IPS DF 6.9 (cell line): ENCODE measurements around the gene OVOL2.

Experiments
- DNase-seq: peaks from one replicate; pipeline ENCODE4 v3.0.0-alpha.2; 2013; ENCODE audit warnings: low read depth, low spot score
- H3K27ac ChIP-seq: one replicate; pipeline ENCODE4 v1.5.1; 2013; ENCODE audit warnings: low read length, control low read depth
- H3K27me3 ChIP-seq: 2 replicates; pipeline ENCODE4 v1.6.1; 2013; ENCODE audit warnings: mild to moderate bottlenecking, low read length; ENCODE audit not compliant: control insufficient read depth, insufficient read depth
- H3K36me3 ChIP-seq: 2 replicates; pipeline ENCODE4 v1.6.1; 2013; ENCODE audit warnings: low read length; ENCODE audit not compliant: control insufficient read depth, insufficient read depth
- H3K4me1 ChIP-seq: 2 replicates; pipeline ENCODE4 v1.6.1; 2013; ENCODE audit warnings: low read length; ENCODE audit not compliant: control insufficient read depth, insufficient read depth
- H3K4me3 ChIP-seq: 2 replicates; pipeline ENCODE4 v1.5.1; 2013; ENCODE audit warnings: mild to moderate bottlenecking, low read length
- H3K9me3 ChIP-seq: 2 replicates; pipeline ENCODE4 v1.6.1; 2013; ENCODE audit warnings: low read length, inconsistent platforms; ENCODE audit not compliant: control insufficient read depth, insufficient read depth
- WGBS: extraction: QIAGEN DNeasy Blood & Tissue Kit; methylation state at CpG from one replicate; pipeline ENCODE4 v1.1.7; 2013; ENCODE audit warnings: mixed read lengths, missing lambda C conversion rate; ENCODE audit not compliant: insufficient read length, insufficient coverage; 5-methylcytosine and 5-hydroxymethylcytosine counted together

OVOL2 gene

GRCh38 chr20:18018100-18018499 lies 39.6 kb downstream of the OVOL2 start:
- H3K27me3 ChIP-seq = no peaks in the 10 kb centered on the region; the same call in 1 of the 2 replicates
- no peaks in the 10 kb centered on the region for H3K9me3 ChIP-seq
- no peak overlapping the region for H3K27ac ChIP-seq
- H3K4me3 ChIP-seq = no peak overlapping the region
- DNase-seq = no peak
- WGBS = no CpG with 5 or more reads among the region's 10 CpGs
- peaks cover 15% of the 10 kb centered on the region; the same call in 1 of the 2 replicates for H3K36me3 ChIP-seq
- no peaks in the 10 kb centered on the region for H3K4me1 ChIP-seq

- 100% methylated on average over 2 of the region's 3 CpGs for WGBS
These were observed 40.9 kb downstream of the OVOL2 start for GRCh38 chr20:18016772-18017171.

GRCh38 chr20:18014411-18014810 lies 43.3 kb downstream of the OVOL2 start:
- Histone ChIP-seq H3K27ac (no peak overlapping the region), H3K9me3 (no peaks in the 10 kb centered on the region), H3K27me3 (no peaks in the 10 kb centered on the region), H3K36me3 (no peaks in the 10 kb centered on the region), H3K4me3 (no peak overlapping the region), H3K4me1 (no peaks in the 10 kb centered on the region)
- DNase-seq = no peak
- WGBS = no CpG with 5 or more reads among the region's 6 CpGs

More at GRCh38 chr20:18016772-18017171, 40.9 kb downstream of the OVOL2 start:
- Histone ChIP-seq H3K9me3 (no peaks in the 10 kb centered on the region), H3K4me1 (no peaks in the 10 kb centered on the region), H3K27ac (no peak overlapping the region), H3K4me3 (no peak overlapping the region), H3K27me3 (no peaks in the 10 kb centered on the region; the same call in 1 of the 2 replicates), H3K36me3 (0 out of 2 replicates have a peak, but pooled peaks cover 4% of the 10 kb centered on the region)
- no peak for DNase-seq

GRCh38 chr20:18012901-18013300 lies 44.8 kb downstream of the OVOL2 start:
- no peaks in the 10 kb centered on the region; the same call in 1 of the 2 replicates for H3K4me1 ChIP-seq
- no peak overlapping the region for H3K4me3 ChIP-seq
- H3K27ac ChIP-seq = no peak overlapping the region
- DNase-seq = no peak
- H3K36me3 ChIP-seq = no peaks in the 10 kb centered on the region
- H3K9me3 ChIP-seq = no peaks in the 10 kb centered on the region
- no peaks in the 10 kb centered on the region for H3K27me3 ChIP-seq
- WGBS = no CpG with 5 or more reads among the region's 2 CpGs

- H3K4me3 ChIP-seq = no peak overlapping the region
- no peak for DNase-seq
- H3K27ac ChIP-seq = no peak overlapping the region
- no peaks in the 10 kb centered on the region for H3K9me3 ChIP-seq
- WGBS = 100% methylated on average over 3 of the region's 21 CpGs
- H3K36me3 ChIP-seq = no peaks in the 10 kb centered on the region
- no peaks in the 10 kb centered on the region for H3K27me3 ChIP-seq
- no peaks in the 10 kb centered on the region; the same call in 1 of the 2 replicates for H3K4me1 ChIP-seq
These were observed 45.6 kb downstream of the OVOL2 start for GRCh38 chr20:18011951-18012645.

GRCh38 chr20:18011482-18011881 lies 46.2 kb downstream of the OVOL2 start:
- H3K27me3 ChIP-seq = no peaks in the 10 kb centered on the region

GRCh38 chr20:18009116-18009515 lies 48.6 kb downstream of the OVOL2 start:
- no peak for DNase-seq
- WGBS = no CpG with 5 or more reads among the region's 7 CpGs

More at GRCh38 chr20:18011482-18011881, 46.2 kb downstream of the OVOL2 start:
- H3K36me3 ChIP-seq = no peaks in the 10 kb centered on the region
- no peak overlapping the region for H3K4me3 ChIP-seq
- no peak for DNase-seq
- no peaks in the 10 kb centered on the region; the same call in 1 of the 2 replicates for H3K4me1 ChIP-seq
- no peak overlapping the region for H3K27ac ChIP-seq
- WGBS = no CpG with 5 or more reads among the region's 14 CpGs
- H3K9me3 ChIP-seq = no peaks in the 10 kb centered on the region

GRCh38 chr20:18007534-18008292 lies 50.0 kb downstream of the OVOL2 start:
- DNase-seq = no peak
- no peaks in the 10 kb centered on the region for H3K9me3 ChIP-seq
- H3K27me3 ChIP-seq = no peaks in the 10 kb centered on the region
- no CpG with 5 or more reads among the region's 19 CpGs for WGBS
- peaks cover 1% of the 10 kb centered on the region; the same call in 1 of the 2 replicates for H3K4me1 ChIP-seq
- no peak overlapping the region for H3K4me3 ChIP-seq
- no peak overlapping the region for H3K27ac ChIP-seq
- no peaks in the 10 kb centered on the region for H3K36me3 ChIP-seq

More at GRCh38 chr20:18009116-18009515, 48.6 kb downstream of the OVOL2 start:
- Histone ChIP-seq H3K9me3 (no peaks in the 10 kb centered on the region), H3K4me1 (peaks cover 1% of the 10 kb centered on the region; the same call in 1 of the 2 replicates), H3K27ac (no peak overlapping the region), H3K4me3 (no peak overlapping the region), H3K27me3 (no peaks in the 10 kb centered on the region), H3K36me3 (no peaks in the 10 kb centered on the region)

- Histone ChIP-seq H3K27ac (no peak overlapping the region), H3K27me3 (no peaks in the 10 kb centered on the region), H3K4me1 (peaks cover 1% of the 10 kb centered on the region; the same call in 1 of the 2 replicates), H3K36me3 (no peaks in the 10 kb centered on the region), H3K4me3 (no peak overlapping the region), H3K9me3 (no peaks in the 10 kb centered on the region)
- WGBS = no CpG with 5 or more reads among the region's 7 CpGs
- DNase-seq = no peak
These were observed 51.0 kb downstream of the OVOL2 start for GRCh38 chr20:18006684-18007083.

GRCh38 chr20:18005990-18006364 lies 51.7 kb downstream of the OVOL2 start:
- Histone ChIP-seq H3K4me3 (no peak overlapping the region), H3K9me3 (no peaks in the 10 kb centered on the region), H3K27me3 (no peaks in the 10 kb centered on the region), H3K4me1 (peaks cover 1% of the 10 kb centered on the region; the same call in 1 of the 2 replicates), H3K36me3 (no peaks in the 10 kb centered on the region), H3K27ac (no peak overlapping the region)
- DNase-seq = no peak
- WGBS = no CpG with 5 or more reads among the region's 6 CpGs
